Breast epithelium (tissue), 3 donors: ENCODE results near the gene TMEM267.
A peak's percentile ranks its signal among the peaks of the same experiment; 100 is the strongest.

Experiments
- CTCF ChIP-seq, 3 donors: fragments of 450-650 bp; IDR thresholded peaks; one replicate each; pipeline ENCODE4 v1.5.1; 2016 to 2017; ENCODE audit warnings: antibody characterized with exemption in 3 of 3, mild to moderate bottlenecking in 3 of 3, moderate library complexity in 3 of 3
- POLR2A ChIP-seq: fragments of 450-650 bp; IDR thresholded peaks from one replicate; pipeline ENCODE4 v1.6.1; 2016; ENCODE audit warnings: antibody characterized with exemption, mild to moderate bottlenecking, moderate library complexity

GRCh38 chr5:43469671-43470391 is 13.8 kb downstream of the TMEM267 start:
- TF ChIP-seq CTCF (IDR thresholded peaks at IDR 0.05): peak in 2 of 3 donors; percentile 19 to 34
- no peak for TF ChIP-seq POLR2A
